ENCODE data around the gene VPS45.

DNA sequence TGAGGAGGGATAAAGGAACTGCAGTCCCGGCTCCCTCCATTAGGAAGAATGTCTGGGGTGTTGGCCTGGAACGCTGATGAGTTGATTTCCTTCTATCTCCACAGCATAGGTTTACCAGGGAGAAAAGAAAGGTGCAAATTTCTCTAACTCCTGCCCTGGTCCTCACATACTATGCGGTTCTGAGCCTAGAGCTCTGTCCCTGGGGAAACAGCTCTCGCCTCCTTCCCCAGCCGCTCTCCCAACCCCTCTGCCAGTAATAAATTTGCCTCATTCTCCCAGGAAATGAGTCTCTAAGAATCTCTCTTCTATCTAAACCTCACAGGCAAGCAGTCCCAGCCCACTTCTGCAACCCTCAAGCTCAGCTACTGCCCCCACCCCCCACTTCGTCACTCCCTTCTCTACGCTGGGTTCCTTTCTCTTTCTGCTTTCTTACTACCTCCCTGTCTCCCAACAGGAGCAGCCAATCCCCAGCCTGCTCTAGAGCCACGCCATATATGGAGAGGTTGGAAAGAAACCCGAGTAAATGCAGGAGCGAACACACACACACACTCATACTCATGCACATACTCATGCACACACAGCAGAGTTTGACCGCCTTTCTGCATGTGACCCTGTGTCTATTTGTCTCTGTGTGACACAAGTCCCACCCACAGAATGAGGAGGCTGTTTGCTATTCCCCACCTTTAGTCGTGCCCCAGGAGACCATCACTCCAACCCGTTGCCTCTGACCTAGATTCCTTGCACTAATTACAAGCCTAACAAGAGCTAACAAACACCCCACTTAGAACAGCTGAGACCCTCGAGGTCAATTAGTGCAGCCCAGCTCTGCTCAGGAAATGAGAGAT is 95.5 kb downstream of the VPS45 start:
- TF ChIP-seq EZH2phosphoT487 (IDR thresholded peaks at IDR 0.05; ENCODE audit: insufficient read depth, low read depth) (no peak), EZH2 (IDR thresholded peaks at IDR 0.05; ENCODE audit: insufficient read depth, poor library complexity, severe bottlenecking) (no peak)
